GM21825 (cell line): ENCODE results near the gene SELENON.

Source experiments
- ATAC-seq: cut with Tn5 transposase; IDR thresholded peaks from one replicate; pipeline ENCODE4 v1.9.1; 2021; ENCODE audit warnings: mild to moderate bottlenecking, moderate library complexity; ENCODE audit not compliant: unreplicated experiment

The SELENON gene

GRCh38 chr1:25799935-25800702 lies at the start of gene SELENON:
TSS of gene SELENON (plus strand) at chr1:25800193. CDS start at chr1:25800231, 38 bp downstream.
- no peak for ATAC-seq

- no peak for ATAC-seq
Observed at GRCh38 chr1:25750923-25751605, 48.9 kb upstream of the SELENON start.

GRCh38 chr1:25754470-25755181 lies 45.4 kb upstream of the SELENON start:
- ATAC-seq, result no peak

- ATAC-seq, result no peak
Observed at GRCh38 chr1:25755475-25756125, 44.4 kb upstream of the SELENON start.

- no peak for ATAC-seq
Observed at GRCh38 chr1:25756215-25756614, 43.8 kb upstream of the SELENON start.

GRCh38 chr1:25757151-25757845 lies 42.7 kb upstream of the SELENON start:
- no peak for ATAC-seq

- no peak for ATAC-seq
Observed at GRCh38 chr1:25757846-25758185, 42.2 kb upstream of the SELENON start.

GRCh38 chr1:25758466-25759070 lies 41.4 kb upstream of the SELENON start:
- ATAC-seq, result no peak

GRCh38 chr1:25760122-25760719 lies 39.8 kb upstream of the SELENON start:
- ATAC-seq, result no peak

- no peak for ATAC-seq
Observed at GRCh38 chr1:25760871-25761270, 39.1 kb upstream of the SELENON start.

GRCh38 chr1:25763493-25763892 lies 36.5 kb upstream of the SELENON start:
- no peak for ATAC-seq

GRCh38 chr1:25765136-25765922 lies 34.7 kb upstream of the SELENON start:
- ATAC-seq, result no peak

- no peak for ATAC-seq
Observed at GRCh38 chr1:25765923-25766589, 33.9 kb upstream of the SELENON start.

- no peak for ATAC-seq
Observed at GRCh38 chr1:25766721-25767436, 33.1 kb upstream of the SELENON start.

- no peak for ATAC-seq
Observed at GRCh38 chr1:25767437-25767770, 32.6 kb upstream of the SELENON start.

GRCh38 chr1:25768999-25769398 lies 31.0 kb upstream of the SELENON start:
- ATAC-seq, result no peak

GRCh38 chr1:25769625-25770383 lies 30.2 kb upstream of the SELENON start:
- ATAC-seq, result no peak
